Stimulated activated CD4-positive, alpha-beta T cell treated with anti-CD3 and anti-CD28 coated beads, Interleukin-1b, Interleukin-23, amount 100 ng/mL, for 4 hours (primary cell): ENCODE results near the gene SLC25A33.

ENCODE experiments used
- DNase-seq, 2 donors: peaks; one replicate each; pipeline ENCODE4 v3.0.0-alpha.2; 2020; ENCODE audit warnings: low read depth in 2 of 2

SLC25A33 gene

GRCh38 chr1:9600861-9601834 lies 61.9 kb downstream of the SLC25A33 start:
- no peak for DNase-seq

GRCh38 chr1:9601942-9602793 lies 62.9 kb downstream of the SLC25A33 start:
- DNase-seq: no peak

GRCh38 chr1:9602794-9603167 lies 63.5 kb downstream of the SLC25A33 start:
- no peak for DNase-seq

- DNase-seq: no peak
Observed at GRCh38 chr1:9603307-9603706, 64.0 kb downstream of the SLC25A33 start.

- no peak for DNase-seq
Observed at GRCh38 chr1:9603766-9604753, 64.8 kb downstream of the SLC25A33 start.

GRCh38 chr1:9604836-9605235 lies 65.6 kb downstream of the SLC25A33 start:
- DNase-seq: no peak

GRCh38 chr1:9605946-9606455 lies 66.7 kb downstream of the SLC25A33 start:
- DNase-seq: no peak

- no peak for DNase-seq
Observed at GRCh38 chr1:9606458-9606857, 67.2 kb downstream of the SLC25A33 start.

GRCh38 chr1:9606948-9607347 lies 67.7 kb downstream of the SLC25A33 start:
- DNase-seq: no peak

GRCh38 chr1:9607352-9607751 lies 68.1 kb downstream of the SLC25A33 start:
- no peak for DNase-seq

GRCh38 chr1:9609998-9610397 lies 70.7 kb downstream of the SLC25A33 start:
- no peak for DNase-seq

GRCh38 chr1:9610548-9610947 lies 71.3 kb downstream of the SLC25A33 start:
- no peak for DNase-seq

GRCh38 chr1:9611716-9612115 lies 72.5 kb downstream of the SLC25A33 start:
- no peak for DNase-seq

- DNase-seq: no peak
Observed at GRCh38 chr1:9612162-9612845, 73.0 kb downstream of the SLC25A33 start.

- DNase-seq: no peak
Observed at GRCh38 chr1:9612871-9613624, 73.8 kb downstream of the SLC25A33 start.

GRCh38 chr1:9613625-9614299 lies 74.5 kb downstream of the SLC25A33 start:
- no peak for DNase-seq

GRCh38 chr1:9615316-9616063 lies 76.2 kb downstream of the SLC25A33 start:
- DNase-seq: peak in 1 of 2 donors; percentile 41

- no peak for DNase-seq
Observed at GRCh38 chr1:9618909-9619679, 79.8 kb downstream of the SLC25A33 start.
